Activated CD8-positive, alpha-beta memory T cell treated with anti-CD3 and anti-CD28 coated beads, Interleukin-2, amount 50 U/mL, for 4 hours (primary cell): ENCODE data around the gene PRPSAP1.
A peak's percentile ranks its signal among the peaks of the same experiment; 100 is the strongest.
"Not testable (repeated sequence)": the region's sequence is repeated elsewhere in the genome, so short reads cannot be mapped to it uniquely, and the experiment has no call there.

Experiments
- DNase-seq: peaks from one replicate; pipeline ENCODE4 v3.0.0-alpha.2; 2020

PRPSAP1 gene

GRCh38 chr17:76359776-76360175 lies 6.1 kb upstream of the PRPSAP1 start:
- DNase-seq = not testable (repeated sequence)

DNA sequence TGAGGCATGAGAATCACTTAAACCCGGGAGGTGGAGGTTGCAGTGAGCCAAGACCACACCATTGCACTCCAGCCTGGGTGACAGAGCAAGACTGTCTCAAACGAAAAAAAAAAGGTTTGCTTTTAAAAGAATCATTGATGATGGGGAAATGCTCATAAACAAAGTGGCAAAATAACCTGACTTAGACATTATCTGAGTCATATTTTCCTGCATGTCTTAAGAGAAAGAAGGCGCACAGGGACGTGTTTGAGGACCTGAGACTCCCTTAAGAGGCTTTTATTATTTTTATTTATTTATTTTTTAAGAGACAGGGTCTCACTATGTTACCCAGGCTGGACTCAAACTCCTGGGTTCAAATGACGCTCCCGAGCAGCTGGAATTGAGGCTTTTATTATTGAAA lies 5.7 kb upstream of the PRPSAP1 start:
- DNase-seq = no peak

DNA sequence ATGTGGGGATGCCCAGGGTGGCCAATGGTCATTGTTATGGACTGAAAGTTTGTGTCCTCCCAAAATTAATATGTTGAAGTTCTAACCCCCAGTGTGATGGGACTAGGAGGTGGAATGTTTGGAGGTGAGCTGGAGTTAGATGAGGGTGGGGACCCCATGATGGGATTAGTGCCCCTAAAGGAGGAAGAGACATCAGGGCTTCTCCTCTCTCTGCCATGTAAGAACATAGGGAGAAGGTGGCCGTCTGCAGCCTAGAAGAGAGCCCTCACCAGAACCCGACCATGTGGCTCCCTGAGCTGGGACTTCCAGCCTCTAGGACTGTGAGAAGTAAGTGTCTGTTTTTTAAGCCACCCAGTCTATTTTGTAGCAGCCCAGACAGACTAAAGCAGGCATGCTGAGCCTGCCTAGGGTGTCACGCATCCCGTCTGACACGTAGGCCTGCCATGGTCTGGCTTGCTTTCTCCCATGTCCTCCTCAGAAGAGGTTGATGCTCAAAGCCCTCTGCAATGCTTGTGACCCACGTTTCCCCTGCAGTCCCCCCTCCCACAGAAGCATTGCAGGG lies 4.0 kb upstream of the PRPSAP1 start:
- DNase-seq = no peak

DNA sequence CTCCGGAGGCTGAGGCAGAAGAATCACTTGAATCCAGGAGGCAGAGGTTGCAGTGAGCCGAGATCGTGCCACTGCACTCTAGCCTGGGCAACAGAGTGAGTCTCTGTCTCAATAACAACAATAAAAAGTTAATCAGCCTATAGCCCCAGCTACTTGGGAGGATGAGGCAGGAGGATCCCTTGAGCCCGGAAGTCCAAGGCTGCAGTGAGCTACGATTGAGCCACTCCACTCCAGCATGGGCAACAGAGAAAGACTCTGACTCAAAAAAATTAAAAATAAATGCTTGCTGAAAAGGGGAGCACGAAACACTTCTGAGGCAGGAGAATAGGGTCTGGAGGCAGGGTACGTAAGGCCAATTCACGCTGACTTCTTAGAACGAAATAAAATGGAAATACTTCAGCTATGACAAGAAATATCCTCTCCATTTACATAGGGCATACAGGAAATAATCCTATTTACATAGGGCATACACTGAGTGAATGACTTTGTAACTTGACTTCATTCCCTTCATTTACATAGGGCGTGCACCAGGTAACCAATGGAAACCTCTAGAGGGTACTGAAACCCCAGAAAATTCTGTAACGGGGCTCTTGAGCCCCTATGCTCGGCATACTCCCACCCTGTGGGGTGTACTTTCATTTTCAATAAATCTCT lies 3.2 kb upstream of the PRPSAP1 start:
- DNase-seq = no peak

DNA sequence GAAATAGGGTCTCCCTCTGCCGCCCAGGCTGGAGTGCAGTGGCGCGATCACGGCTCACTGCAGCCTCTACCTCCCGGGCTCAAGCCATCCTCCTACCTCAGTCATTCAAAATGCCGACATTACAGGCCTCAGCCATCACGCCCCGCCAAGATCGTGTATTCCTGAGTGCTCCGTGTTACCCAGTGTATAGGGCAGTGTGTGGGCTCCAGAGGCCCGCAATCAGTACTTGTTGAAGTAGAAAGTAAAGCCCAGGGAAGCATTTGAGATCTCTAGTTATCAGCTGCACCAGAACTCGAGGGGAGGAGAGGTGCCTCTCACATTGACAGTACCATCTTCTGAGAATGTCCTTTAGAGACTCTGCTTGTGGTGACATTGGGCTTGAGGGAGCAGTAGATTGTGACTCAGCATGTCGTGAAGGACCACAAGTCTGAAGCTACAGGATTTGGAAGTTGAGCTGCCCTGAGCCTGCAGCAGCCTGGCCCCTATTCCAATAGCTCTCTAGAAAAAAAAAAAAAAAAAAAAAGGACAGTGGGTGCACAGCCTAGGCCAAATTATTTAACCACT lies 1.1 kb upstream of the PRPSAP1 start:
- no peak for DNase-seq

DNA sequence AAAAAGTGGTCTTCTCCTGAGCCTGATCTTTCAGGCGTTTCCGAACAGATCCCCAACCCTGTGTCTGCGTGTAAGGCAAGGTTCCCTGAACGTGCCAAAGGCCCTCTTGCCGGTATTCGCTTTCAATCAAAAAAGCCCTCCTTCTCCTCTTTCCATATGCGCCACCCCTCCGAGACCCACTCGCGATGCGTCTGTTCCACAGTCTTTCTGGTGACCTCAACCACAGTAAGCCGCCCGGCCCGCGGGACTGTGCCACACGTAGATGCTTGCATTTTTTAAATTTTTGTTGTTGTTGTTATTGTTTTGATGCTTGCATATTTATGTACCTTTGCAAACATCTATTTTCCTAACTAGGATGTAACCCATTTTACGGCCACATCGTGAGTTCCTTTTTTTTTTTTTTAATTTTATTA lies 607 bp upstream of the PRPSAP1 start:
- no peak for DNase-seq

- peak; percentile 18 for DNase-seq
Measured at GRCh38 chr17:76353004-76353598, 615 bp downstream of the PRPSAP1 start.

DNA sequence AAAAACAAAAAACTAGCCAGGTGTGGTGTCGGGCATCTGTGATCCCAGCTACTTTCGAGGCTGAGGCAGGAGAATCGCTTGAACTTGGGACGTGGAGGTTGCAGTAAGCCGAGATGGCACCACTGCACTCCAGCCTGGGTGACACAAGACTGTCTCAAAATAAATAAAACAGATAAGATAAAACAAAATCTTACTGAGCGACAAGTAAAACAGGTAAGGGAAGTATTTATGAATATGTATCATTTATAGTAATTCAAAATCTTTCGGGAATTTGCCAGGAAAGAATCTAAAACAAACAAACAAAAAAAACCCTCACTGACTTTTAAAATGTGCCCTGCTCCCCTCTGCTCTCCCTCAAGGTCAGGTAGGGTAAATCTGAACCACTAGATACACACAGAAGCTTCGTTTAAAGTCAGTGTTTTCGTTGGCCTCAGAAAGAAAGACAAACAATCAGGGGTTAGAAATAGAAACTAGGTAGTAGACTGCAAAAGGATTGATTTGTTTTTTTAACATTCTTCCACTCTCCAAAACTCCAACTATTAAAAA lies 2.1 kb downstream of the PRPSAP1 start:
- no peak for DNase-seq

GRCh38 chr17:76350463-76350862 lies 3.3 kb downstream of the PRPSAP1 start:
- no peak for DNase-seq

GRCh38 chr17:76346936-76347335 lies 6.8 kb downstream of the PRPSAP1 start:
- DNase-seq = not testable (repeated sequence)

DNA sequence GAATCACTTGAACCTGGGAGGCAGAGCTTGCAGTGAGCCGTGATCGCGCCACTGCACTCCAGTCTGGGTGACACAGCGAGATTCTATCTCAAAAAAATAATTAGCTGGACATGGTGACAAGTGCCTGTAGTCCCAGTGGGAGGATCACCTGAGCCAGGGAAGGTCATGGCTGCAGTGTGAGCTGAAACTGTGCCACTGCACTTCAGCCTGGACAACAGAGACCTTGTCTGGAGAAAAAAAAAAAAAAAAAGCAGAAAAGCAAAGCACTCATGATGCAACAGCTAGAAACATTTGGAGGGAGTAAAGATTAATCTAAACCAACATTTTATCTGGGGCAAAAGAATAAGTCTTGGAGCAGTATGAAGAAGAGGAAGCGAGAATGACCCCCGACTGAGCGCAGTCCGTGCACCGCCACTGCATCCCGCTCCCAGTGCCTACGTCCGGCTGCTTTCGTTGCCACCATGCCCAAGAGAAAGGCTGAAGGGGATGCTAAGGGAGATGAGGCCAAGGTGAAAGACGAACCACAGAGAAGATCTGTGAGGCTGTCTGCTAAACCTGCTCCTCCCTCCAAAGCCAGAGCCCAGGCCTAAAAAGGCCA lies 8.2 kb downstream of the PRPSAP1 start:
- DNase-seq = no peak

- DNase-seq = no peak
Measured at GRCh38 chr17:76343106-76343505, 10.6 kb downstream of the PRPSAP1 start.

- no peak for DNase-seq
Measured at GRCh38 chr17:76341301-76341700, 12.4 kb downstream of the PRPSAP1 start.

GRCh38 chr17:76337413-76337777 lies 16.3 kb downstream of the PRPSAP1 start:
- no peak for DNase-seq

GRCh38 chr17:76336756-76337412 lies 16.8 kb downstream of the PRPSAP1 start:
- DNase-seq = no peak

GRCh38 chr17:76335716-76336381 lies 17.9 kb downstream of the PRPSAP1 start:
- no peak for DNase-seq

DNA sequence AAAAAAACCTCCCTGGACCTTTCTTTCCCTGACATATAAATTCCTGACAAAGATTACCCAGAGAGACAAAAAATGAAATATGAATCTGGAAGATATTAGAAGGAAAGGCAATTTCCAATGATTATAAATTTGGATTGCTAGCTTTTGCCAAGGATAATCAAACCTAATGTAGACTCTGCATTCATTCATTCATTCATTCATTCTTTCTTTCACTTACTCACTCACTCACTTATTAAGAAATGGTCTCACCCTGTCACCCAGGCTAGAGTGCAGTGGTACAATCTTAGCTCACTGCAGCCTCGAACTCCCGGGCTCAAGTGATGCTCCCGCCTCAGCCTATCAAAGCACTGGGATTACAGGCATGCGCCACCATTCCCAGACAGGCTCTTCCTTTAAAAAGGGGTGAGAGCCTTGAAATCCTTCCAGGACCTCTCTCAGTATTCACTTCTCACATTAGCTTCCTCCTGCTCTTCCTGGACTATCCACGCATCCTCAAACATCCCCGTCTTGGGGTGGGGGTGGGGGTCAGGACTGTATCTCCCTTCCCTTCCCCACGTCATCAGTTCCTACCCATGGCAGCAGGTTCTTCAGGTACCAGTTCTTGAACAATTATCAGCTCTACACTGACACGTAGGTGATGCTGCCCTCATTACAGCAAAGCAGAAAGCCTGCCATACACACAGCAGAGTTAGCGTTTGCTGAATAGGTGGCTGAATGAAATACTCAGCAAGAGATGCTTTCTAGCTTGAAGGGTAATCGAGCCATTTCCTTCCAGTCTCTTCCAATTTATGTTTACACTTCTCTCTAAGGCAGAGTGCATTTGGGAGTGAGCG lies 19.8 kb downstream of the PRPSAP1 start:
- DNase-seq = no peak

- no peak for DNase-seq
Measured at GRCh38 chr17:76331083-76331482, 22.6 kb downstream of the PRPSAP1 start.

DNA sequence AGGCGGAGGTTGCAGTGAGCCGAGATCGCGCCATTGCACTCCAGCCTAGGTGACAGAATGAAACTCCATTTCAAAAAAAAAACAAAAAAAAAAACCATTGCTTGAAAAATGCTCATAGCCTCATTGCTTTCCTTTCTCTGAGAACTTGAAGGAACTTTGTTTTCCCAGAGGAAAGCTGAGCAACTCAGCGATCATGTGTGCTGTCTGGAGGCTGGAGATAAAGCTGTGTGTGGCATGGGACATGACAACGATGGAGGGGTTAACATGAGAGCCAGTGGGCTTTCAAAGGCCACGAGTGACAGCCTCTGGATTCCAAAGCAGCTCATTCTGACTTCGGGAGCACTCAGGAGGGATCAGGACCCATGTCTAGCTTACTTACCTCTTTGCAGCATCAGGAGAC lies 24.1 kb downstream of the PRPSAP1 start:
- no peak for DNase-seq

DNA sequence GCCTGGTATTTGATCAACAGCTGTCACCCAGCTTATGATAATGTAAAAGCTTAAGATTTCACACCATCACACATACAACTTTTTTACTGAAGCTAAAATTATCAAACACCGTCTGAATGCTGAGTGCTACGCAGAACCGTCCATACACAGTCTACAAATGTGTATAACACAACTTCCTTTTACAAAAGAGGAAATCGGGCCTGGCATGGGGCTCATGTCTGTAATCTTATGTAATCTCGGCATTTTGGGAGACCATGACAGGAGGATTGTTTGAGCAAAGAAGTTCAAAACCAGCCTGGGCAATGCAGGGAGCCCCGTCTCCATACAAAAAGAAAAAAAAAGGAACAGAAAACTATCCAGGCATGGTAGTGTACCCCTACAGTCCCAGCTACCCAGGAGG lies 26.0 kb downstream of the PRPSAP1 start:
- no peak for DNase-seq

DNA sequence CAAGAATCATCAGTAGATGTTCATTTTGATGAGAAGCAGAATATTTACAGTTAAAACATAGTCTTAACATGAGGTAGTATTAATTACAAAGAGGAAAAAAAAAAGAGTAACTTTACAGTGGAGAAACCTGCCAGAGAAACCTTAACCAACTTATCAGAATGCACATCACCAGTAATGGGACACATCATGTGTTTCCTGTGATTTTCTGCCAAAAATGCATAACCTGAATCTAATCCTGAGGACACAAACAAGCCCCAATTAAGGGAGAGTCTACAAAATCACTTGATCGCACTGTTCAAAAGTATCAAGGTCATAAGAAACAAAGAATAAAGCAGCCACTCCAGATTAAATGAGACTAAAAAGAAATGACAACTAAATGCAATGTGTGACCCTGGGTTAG lies 27.4 kb downstream of the PRPSAP1 start:
- no peak for DNase-seq

GRCh38 chr17:76318586-76318985 lies 35.1 kb downstream of the PRPSAP1 start:
- DNase-seq = no peak
